Brain microvascular endothelial cell (primary cell): ENCODE measurements around the gene DHODH.

ENCODE experiments used
- DNase-seq: peaks from one replicate; pipeline ENCODE4 v3.0.0-alpha.2; 2020
- H3K27ac ChIP-seq: fragments of 250-450 bp; sonication (Bioruptor Pico); 2 replicates; pipeline ENCODE4 v1.5.1; 2020; ENCODE audit warnings: mild to moderate bottlenecking, moderate library complexity
- H3K27me3 ChIP-seq: fragments of 250-450 bp; sonication (Bioruptor Pico); replicated peaks from 2 replicates; pipeline ENCODE4 v1.5.1; 2020; ENCODE audit warnings: mild to moderate bottlenecking
- H3K36me3 ChIP-seq: fragments of 250-450 bp; sonication (Bioruptor Pico); replicated peaks from 2 replicates; pipeline ENCODE4 v1.5.1; 2020; ENCODE audit warnings: mild to moderate bottlenecking
- H3K4me3 ChIP-seq: 2 replicates; pipeline ENCODE4 v1.5.1; 2011; ENCODE audit warnings: low read depth, mild to moderate bottlenecking, control low read depth, low read length, moderate library complexity
- CTCF ChIP-seq: IDR thresholded peaks from 2 replicates; pipeline ENCODE4 v1.5.1; 2011; ENCODE audit warnings: low read depth, mild to moderate bottlenecking, moderate library complexity, low read length, control low read depth, inconsistent platforms; ENCODE audit errors: missing control alignments
- in situ Hi-C: cut with HindIII; loops from 2 replicates; pipeline ENCODE4 v1.10.0; 2017; ENCODE audit warnings: low sequenced_read_pairs, low pct_ligation_motif_present

Gene DHODH

DNA sequence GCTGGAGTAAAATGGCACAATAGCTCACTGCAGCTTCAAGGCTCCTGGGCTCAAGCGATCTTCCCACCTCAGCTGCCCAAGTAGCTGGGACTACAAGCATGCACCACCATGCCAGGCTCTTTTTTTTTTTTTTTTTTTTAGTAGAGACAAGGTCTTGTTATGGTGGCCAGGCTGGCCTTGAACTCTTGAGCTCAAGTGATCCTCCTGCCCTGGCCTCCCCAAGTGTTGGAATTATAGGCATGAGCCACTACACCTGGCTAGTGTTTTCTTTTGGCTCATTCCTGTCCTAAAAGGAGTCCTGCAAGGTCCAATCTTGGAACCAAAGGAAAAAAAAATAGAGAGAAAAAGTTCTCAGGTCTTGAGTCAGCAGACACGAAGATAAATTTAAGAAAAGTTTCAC lies 39.2 kb upstream of the DHODH start:
- in situ Hi-C loops = no loop called here
- no peak for DNase-seq
- no peaks in the 10 kb centered on the region for H3K27me3 ChIP-seq
- no peaks in the 10 kb centered on the region for H3K36me3 ChIP-seq
- H3K27ac ChIP-seq = no peak overlapping the region
- no peak overlapping the region for H3K4me3 ChIP-seq
- no peak for TF ChIP-seq CTCF

GRCh38 chr16:71971571-71971970 lies 37.0 kb upstream of the DHODH start:
- no peak for DNase-seq
- no peak overlapping the region for H3K4me3 ChIP-seq

DNA sequence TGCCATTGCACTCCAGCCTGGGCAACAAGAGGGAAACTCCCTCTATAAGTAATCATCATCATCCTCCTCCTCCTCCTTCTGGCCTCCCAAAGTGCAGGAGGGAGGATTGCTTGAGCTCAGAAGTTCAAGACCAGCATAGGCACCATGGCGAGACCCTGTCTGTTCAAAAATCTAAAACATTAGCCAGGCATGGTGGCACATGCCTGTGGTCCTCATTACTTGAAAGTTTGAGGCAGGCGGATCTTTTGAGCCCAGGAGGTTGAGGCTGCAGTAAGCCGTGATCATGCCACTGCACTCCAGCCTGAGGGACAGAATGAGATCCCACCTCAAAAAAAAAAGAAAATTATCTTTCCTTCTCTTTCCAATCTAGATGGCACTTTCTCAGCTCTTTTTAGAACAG lies 36.2 kb upstream of the DHODH start:
- Histone ChIP-seq H3K4me3 (no peak overlapping the region), H3K27me3 (no peaks in the 10 kb centered on the region), H3K27ac (no peak overlapping the region), H3K36me3 (no peaks in the 10 kb centered on the region)
- TF ChIP-seq CTCF = no peak
- in situ Hi-C loops = no loop called here
- DNase-seq = no peak

More at GRCh38 chr16:71971571-71971970, 37.0 kb upstream of the DHODH start:
- H3K27me3 ChIP-seq = no peaks in the 10 kb centered on the region
- in situ Hi-C loops = no loop called here
- H3K36me3 ChIP-seq = no peaks in the 10 kb centered on the region
- no peak for TF ChIP-seq CTCF
- H3K27ac ChIP-seq = no peak overlapping the region

DNA sequence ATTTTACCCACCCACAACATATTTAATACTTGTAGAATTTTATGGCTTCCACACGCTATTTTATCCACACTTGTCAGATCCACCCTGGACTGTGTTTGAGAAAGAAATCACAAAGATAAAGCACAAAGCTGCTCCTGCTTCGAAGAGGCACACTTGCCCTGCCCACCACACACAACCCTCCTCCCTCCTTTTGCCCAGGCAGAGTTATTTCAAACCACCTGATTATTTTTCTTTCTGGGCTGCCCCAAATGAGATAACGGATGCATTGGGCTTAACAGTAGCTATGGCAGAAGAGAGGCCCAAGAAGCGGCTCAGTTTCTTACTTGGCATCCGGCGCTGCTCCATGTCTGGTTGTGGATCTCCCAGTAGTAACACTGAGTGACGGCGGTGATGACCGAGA lies 35.5 kb upstream of the DHODH start:
- H3K36me3 ChIP-seq = no peaks in the 10 kb centered on the region
- no peak overlapping the region for H3K27ac ChIP-seq
- H3K27me3 ChIP-seq = no peaks in the 10 kb centered on the region
- no peak for DNase-seq
- in situ Hi-C loops = no loop called here
- H3K4me3 ChIP-seq = no peak overlapping the region
- TF ChIP-seq CTCF = no peak

DNA sequence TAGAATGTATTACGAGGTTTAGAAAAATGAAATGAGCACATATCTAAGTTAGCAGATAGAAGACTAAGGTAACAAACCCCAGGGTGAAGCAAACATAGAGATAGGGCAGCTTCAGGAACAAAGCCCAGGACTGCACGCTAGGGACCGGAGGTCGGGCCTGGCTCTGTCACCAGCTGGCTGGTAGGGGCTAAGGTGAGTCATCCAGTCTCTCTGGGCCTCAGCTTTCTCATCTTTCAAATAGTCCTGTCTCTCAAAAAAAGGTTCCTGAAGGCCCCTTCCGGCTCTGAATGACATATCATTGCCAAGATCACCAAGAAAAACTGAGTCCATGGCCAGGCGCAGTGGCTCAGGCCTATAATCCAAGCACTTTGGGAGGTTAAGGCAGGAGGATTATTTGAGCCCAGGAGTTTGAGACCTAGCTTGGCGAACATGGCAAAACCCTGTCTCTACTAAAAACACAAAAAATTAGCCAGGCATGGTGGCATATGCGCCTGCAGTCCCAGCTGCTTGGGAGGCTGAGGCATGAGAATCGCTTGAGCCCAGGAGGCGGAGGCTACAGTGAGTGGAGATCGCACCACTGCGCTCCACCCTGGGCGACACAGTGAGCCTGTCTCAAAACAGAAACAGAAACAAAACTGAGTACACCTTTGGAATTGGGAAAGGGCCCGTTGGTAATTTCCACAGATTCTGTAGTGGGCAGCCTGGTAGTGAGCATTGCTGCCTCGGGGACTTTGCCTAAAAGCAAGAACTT lies 34.3 kb upstream of the DHODH start:
- no peaks in the 10 kb centered on the region for H3K36me3 ChIP-seq
- no peak for TF ChIP-seq CTCF
- in situ Hi-C loops = no loop called here
- H3K27ac ChIP-seq = no peak overlapping the region
- H3K27me3 ChIP-seq = no peaks in the 10 kb centered on the region
- DNase-seq = no peak
- no peak overlapping the region for H3K4me3 ChIP-seq
